ENCODE results near the gene CPSF4. TPM values are rescaled to one million over a fixed set of nuclear protein-coding genes. Genes with fewer than 3 reads are reported as not detected.
"Not testable (repeated sequence)": the region's sequence is repeated elsewhere in the genome, so short reads cannot be mapped to it uniquely, and the experiment has no call there.

Gene CPSF4
- total RNA-seq, 2 experiments from 2014 or later = 70.0 to 70.1 TPM

DNA sequence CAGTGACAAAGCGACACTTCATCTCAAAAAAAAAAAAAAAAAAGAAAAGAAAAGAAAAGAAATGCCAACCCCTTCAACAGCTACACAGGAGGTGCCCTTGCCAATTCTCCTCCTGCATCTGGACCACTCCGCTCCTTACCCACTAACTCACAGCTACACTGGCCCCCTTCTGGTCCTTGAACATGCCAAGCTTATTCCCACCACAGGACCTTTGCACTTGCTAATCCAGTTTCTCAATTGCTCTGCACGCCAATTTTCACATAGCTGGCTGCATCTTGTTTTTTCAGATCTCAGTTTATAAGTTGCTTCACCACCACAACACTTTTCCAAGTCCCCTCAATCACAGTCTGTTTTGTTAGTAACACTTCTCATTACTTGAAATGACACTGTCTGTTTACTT, 35.9 kb upstream of the CPSF4 start:
- no peak for DNase-seq
- Mint-ChIP-seq H3K4me3 (no peak overlapping the region), H3K9me3 (no peaks in the 10 kb centered on the region), H3K27me3 (no peaks in the 10 kb centered on the region), H3K36me3 (peaks cover 39% of the 10 kb centered on the region), H3K27ac (no peak overlapping the region), H3K4me1 (peaks cover 27% of the 10 kb centered on the region)

- no peaks in the 10 kb centered on the region for H3K27me3 Mint-ChIP-seq
- H3K36me3 Mint-ChIP-seq = peaks cover 33% of the 10 kb centered on the region
- DNase-seq = no peak
- H3K9me3 Mint-ChIP-seq = no peaks in the 10 kb centered on the region
- H3K4me3 Mint-ChIP-seq = no peak overlapping the region
- peaks cover 25% of the 10 kb centered on the region for H3K4me1 Mint-ChIP-seq
- peak overlapping the region; percentile 11 for H3K27ac Mint-ChIP-seq
These were observed 35.0 kb upstream of the CPSF4 start for GRCh38 chr7:99403764-99404163.

- peaks cover 33% of the 10 kb centered on the region for H3K36me3 Mint-ChIP-seq
These were observed 34.3 kb upstream of the CPSF4 start for GRCh38 chr7:99404235-99404976.

DNA sequence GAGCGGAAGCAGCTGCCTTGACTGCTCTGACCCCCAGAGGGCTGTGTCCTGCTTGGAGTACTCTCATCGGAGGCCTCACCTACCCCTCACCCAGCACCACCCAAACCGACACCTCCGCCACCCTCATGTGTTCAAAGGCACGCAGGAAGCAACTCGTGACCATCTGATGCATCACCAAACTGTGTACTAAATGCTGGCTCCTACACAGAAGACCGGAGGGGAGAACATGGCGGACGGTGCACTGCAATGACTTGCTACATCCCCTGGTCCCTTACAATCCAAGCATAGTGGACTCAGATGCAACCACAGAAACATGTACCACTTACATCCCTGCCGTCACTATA, 33.8 kb upstream of the CPSF4 start:
- Mint-ChIP-seq H3K27me3 (no peaks in the 10 kb centered on the region), H3K4me3 (no peak overlapping the region)
- DNase-seq = no peak

More at GRCh38 chr7:99404235-99404976, 34.3 kb upstream of the CPSF4 start:
- Mint-ChIP-seq H3K27me3 (no peaks in the 10 kb centered on the region), H3K9me3 (no peaks in the 10 kb centered on the region), H3K4me1 (peaks cover 25% of the 10 kb centered on the region), H3K27ac (peak overlapping the region; percentile 11), H3K4me3 (no peak overlapping the region)
- no peak for DNase-seq

DNA sequence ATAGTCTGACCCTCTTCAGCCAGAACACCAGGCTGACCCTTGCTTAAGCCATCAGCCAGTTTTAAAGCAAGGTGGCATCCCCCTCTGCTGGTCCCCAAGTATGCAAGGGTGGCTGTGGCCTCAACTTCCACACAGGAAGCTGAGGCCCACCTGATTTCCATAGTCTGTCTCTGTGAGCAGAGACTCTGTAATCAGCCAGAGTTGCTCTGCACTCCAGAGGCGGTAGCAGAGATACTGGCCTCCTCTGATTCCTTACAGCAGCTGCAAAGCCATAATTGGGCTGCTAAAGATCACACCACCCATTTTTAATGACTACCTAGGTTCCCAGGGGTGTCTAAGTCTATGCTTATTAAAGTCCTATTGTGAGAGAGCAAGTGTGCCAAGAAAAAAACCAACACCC, 32.2 kb upstream of the CPSF4 start:
- H3K9me3 Mint-ChIP-seq = no peaks in the 10 kb centered on the region
- peak overlapping the region; percentile 92 for H3K4me3 Mint-ChIP-seq
- peaks cover 39% of the 10 kb centered on the region for H3K4me1 Mint-ChIP-seq
- peak overlapping the region; percentile 92 for H3K27ac Mint-ChIP-seq
- H3K36me3 Mint-ChIP-seq = peaks cover 37% of the 10 kb centered on the region
- no peaks in the 10 kb centered on the region for H3K27me3 Mint-ChIP-seq
- DNase-seq = no peak

More for the DNA sequence above, 33.8 kb upstream of the CPSF4 start:
- no peaks in the 10 kb centered on the region for H3K9me3 Mint-ChIP-seq
- H3K36me3 Mint-ChIP-seq = peaks cover 33% of the 10 kb centered on the region
- H3K4me1 Mint-ChIP-seq = peaks cover 28% of the 10 kb centered on the region
- H3K27ac Mint-ChIP-seq = no peak overlapping the region

GRCh38 chr7:99407872-99408378, 30.8 kb upstream of the CPSF4 start:
- Mint-ChIP-seq H3K27me3 (no peaks in the 10 kb centered on the region), H3K36me3 (peaks cover 36% of the 10 kb centered on the region), H3K4me3 (peak overlapping the region; percentile 92), H3K4me1 (peaks cover 39% of the 10 kb centered on the region), H3K27ac (peak overlapping the region; percentile 92), H3K9me3 (no peaks in the 10 kb centered on the region)
- DNase-seq = peak; percentile 45

DNA sequence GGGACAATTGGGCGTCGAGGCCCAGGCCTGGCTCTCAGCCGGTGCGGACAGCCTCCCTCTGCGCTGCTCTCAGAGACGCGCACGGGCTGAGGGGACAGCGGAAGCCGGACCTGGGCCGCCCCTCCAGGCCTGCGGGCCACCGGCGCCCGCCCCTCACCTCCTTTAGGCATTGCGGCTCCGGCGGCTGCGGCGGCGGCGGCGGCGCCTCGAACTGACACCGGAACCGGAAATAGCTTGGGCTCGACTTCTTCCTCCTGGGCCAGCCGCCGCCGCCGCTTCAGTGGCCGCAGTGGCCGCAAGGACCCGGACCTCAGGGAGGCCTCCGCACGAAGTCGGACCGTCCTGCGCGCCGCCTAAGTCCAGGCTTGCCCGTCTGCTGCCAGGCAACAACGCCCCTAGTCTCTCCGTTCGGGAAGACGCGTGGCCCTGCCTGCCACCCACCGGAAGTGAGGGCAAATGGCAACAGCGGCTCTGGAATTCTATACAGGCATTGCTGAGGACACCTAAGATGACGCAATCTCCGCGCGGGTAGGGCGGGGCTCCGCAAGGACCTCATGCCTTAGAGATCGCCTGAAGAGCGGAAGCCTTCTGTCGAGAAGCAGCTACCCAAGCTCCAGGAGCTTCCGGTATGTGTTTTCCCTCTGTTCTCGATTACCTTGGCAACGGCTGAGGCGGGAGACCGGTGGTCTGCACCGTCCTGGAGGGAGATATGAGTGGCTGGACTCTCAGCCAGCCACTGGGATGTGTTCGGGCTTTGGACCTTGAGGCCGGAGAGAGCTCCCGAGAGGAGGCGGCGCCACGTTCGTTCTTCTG, 30.2 kb upstream of the CPSF4 start, which contains the start of the genes BUD31 and PDAP1:
Gene BUD31 (plus strand): TSS at position 591 of the 813 bp plus-strand sequence. CDS start 2,124 bp downstream, outside the sequence.
Gene PDAP1 (minus strand): TSS at position 219 of the 813 bp plus-strand sequence. CDS start 49 bp downstream, at position 170.
- H3K27me3 Mint-ChIP-seq = no peaks in the 10 kb centered on the region
- H3K4me3 Mint-ChIP-seq = peak within 1 kb of the TSS; percentile 92
- peaks cover 34% of the 10 kb centered on the region for H3K36me3 Mint-ChIP-seq
- peak within 1 kb of the TSS; percentile 92 for H3K27ac Mint-ChIP-seq
- H3K9me3 Mint-ChIP-seq = no peaks in the 10 kb centered on the region
- H3K4me1 Mint-ChIP-seq = peaks cover 41% of the 10 kb centered on the region
- peak; percentile 91 for DNase-seq

- DNase-seq = no peak
- peak overlapping the region; percentile 92 for H3K27ac Mint-ChIP-seq
- no peaks in the 10 kb centered on the region for H3K27me3 Mint-ChIP-seq
- H3K36me3 Mint-ChIP-seq = peaks cover 29% of the 10 kb centered on the region
- no peaks in the 10 kb centered on the region for H3K9me3 Mint-ChIP-seq
- H3K4me1 Mint-ChIP-seq = peaks cover 36% of the 10 kb centered on the region
- peak overlapping the region; percentile 92 for H3K4me3 Mint-ChIP-seq
These were observed 29.6 kb upstream of the CPSF4 start for GRCh38 chr7:99409192-99409572.

DNA sequence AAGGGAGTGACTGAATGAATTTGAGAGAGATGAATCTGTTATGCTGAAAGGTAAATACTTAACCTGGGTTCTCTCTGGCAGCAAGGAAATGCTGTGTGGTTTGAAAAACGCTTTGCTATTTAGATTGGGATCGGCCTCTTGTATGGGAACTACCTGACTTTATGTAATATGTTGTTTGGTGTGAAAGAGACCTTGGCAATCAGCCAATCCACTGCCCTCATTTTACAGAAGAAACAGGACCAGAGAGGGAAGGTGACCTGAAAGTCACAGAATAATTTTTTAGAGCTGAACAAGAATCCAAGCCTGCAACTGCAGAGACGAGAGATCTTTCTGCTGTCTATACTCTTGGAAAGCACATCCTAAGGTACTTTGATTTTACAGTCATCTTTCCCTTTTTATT, 28.9 kb upstream of the CPSF4 start:
- peak overlapping the region; percentile 92 for H3K4me3 Mint-ChIP-seq
- H3K9me3 Mint-ChIP-seq = no peaks in the 10 kb centered on the region

DNA sequence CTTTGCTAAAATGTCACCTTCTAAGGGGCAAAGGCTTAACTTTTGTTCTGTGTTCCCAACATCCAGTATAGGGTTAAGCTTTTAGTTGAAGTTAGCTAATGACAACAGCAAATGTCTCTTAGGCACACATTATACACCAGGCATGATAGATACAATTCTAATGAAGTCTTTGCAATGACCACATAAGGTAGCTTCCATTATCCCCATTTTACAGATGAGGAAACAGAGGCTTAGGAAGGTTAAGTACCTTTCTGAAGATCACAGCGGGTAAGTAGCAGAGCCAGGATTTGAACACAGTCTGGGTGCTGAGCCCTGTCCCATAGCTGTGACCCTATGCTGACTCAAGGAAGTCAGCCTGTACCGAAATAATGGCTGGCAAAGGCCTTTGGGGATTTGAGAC, 28.1 kb upstream of the CPSF4 start:
- no peak for DNase-seq
- Mint-ChIP-seq H3K4me1 (peaks cover 34% of the 10 kb centered on the region), H3K27me3 (no peaks in the 10 kb centered on the region), H3K9me3 (no peaks in the 10 kb centered on the region), H3K27ac (peak overlapping the region; percentile 30), H3K36me3 (peaks cover 35% of the 10 kb centered on the region), H3K4me3 (peak overlapping the region; percentile 92)

More for the DNA sequence above, 28.9 kb upstream of the CPSF4 start:
- H3K27ac Mint-ChIP-seq = peak overlapping the region; percentile 92
- H3K4me1 Mint-ChIP-seq = peaks cover 34% of the 10 kb centered on the region
- H3K27me3 Mint-ChIP-seq = no peaks in the 10 kb centered on the region
- H3K36me3 Mint-ChIP-seq = peaks cover 30% of the 10 kb centered on the region
- DNase-seq = no peak

- H3K27me3 Mint-ChIP-seq, DNase-seq, H3K9me3 Mint-ChIP-seq, H3K4me3 Mint-ChIP-seq: not testable (repeated sequence)
- peaks cover 32% of the 10 kb centered on the region for H3K36me3 Mint-ChIP-seq
- H3K27ac Mint-ChIP-seq = peak overlapping the region; percentile 40
- H3K4me1 Mint-ChIP-seq = peaks cover 12% of the 10 kb centered on the region
These were observed 23.1 kb upstream of the CPSF4 start for GRCh38 chr7:99415513-99416127.

- Mint-ChIP-seq H3K36me3 (peaks cover 27% of the 10 kb centered on the region), H3K4me1 (peaks cover 3% of the 10 kb centered on the region), H3K27me3 (no peaks in the 10 kb centered on the region), H3K4me3 (no peak overlapping the region), H3K9me3 (no peaks in the 10 kb centered on the region), H3K27ac (no peak overlapping the region)
- DNase-seq = no peak
These were observed 20.5 kb upstream of the CPSF4 start for GRCh38 chr7:99418260-99418659.

DNA sequence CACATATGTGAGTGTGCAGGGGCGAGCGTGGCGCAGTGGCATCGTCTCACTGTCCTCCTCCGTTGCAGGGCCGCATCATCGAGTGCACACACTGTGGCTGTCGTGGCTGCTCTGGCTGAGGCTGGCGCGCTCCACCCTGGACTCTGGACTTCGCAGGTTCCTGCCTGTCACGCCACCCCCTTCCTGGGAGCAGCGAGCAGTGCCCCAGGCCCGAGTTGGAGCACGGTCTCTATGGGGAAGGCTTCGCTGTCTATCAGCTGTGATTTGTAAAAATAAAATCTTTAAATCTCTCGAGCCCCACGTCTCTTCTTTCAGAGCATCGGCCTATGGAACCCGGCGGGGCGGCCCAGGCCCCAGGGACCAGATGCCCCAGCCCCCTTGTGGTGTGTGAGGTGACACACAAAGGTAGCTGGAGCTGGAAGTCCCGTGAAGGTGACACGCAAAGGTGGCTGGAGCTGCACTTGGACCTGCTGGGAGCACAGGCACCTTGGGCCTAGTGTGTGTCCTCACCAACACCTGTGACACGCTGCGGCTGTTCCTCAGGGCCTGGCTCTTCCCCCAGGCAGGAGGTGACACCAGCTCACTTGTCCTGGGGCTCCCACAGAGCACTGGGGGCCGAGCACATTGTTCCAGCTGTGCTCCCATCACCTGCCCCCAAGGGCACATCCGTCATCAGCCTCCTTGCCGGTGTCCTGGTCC, 19.3 kb upstream of the CPSF4 start:
- no peak overlapping the region for H3K27ac Mint-ChIP-seq
- H3K9me3 Mint-ChIP-seq = no peaks in the 10 kb centered on the region
- peaks cover 3% of the 10 kb centered on the region for H3K4me1 Mint-ChIP-seq
- no peak overlapping the region for H3K4me3 Mint-ChIP-seq
- no peaks in the 10 kb centered on the region for H3K27me3 Mint-ChIP-seq
- DNase-seq = no peak
- H3K36me3 Mint-ChIP-seq = peaks cover 27% of the 10 kb centered on the region

- H3K27me3 Mint-ChIP-seq = no peaks in the 10 kb centered on the region
- no peak for DNase-seq
- H3K27ac Mint-ChIP-seq = no peak overlapping the region
- H3K4me3 Mint-ChIP-seq = no peak overlapping the region
- H3K9me3 Mint-ChIP-seq = no peaks in the 10 kb centered on the region
- H3K4me1 Mint-ChIP-seq = peaks cover 3% of the 10 kb centered on the region
- peaks cover 24% of the 10 kb centered on the region for H3K36me3 Mint-ChIP-seq
These were observed 18.5 kb upstream of the CPSF4 start for GRCh38 chr7:99420213-99420612.

Measured in activated naive CD8-positive, alpha-beta T cell treated with anti-CD3 and anti-CD28 coated beads for 36 hours (primary cell).